Liver (tissue), 9 donors: ENCODE measurements around the gene VMAC. TPM values are rescaled to one million over a fixed set of nuclear protein-coding genes. Genes with fewer than 3 reads are reported as not detected.

Experiments used
- DNase-seq: peaks from one replicate; pipeline ENCODE4 v3.0.0-alpha.2; 2017; ENCODE audit warnings: low spot score
- H3K27ac ChIP-seq, 2 donors: one replicate each; pipeline ENCODE4 v1.7.0; 2013; ENCODE audit warnings: inconsistent platforms in 2 of 2, low read length in 2 of 2, control low read depth in 1 of 2, low read depth in 1 of 2, mild to moderate bottlenecking in 1 of 2
- H3K27me3 ChIP-seq, 4 donors: one replicate each; pipeline versions ENCODE4 v1.6.1 to v1.7.0; 2013; ENCODE audit warnings: low read length in 3 of 4, inconsistent platforms in 1 of 4, mild to moderate bottlenecking in 1 of 4, moderate library complexity in 1 of 4; ENCODE audit not compliant: control insufficient read depth in 4 of 4, insufficient read depth in 4 of 4
- H3K36me3 ChIP-seq, 4 donors: one replicate each; pipeline versions ENCODE4 v1.6.1 to v1.7.0; 2013; ENCODE audit warnings: low read length in 3 of 4, mild to moderate bottlenecking in 3 of 4, low read depth in 1 of 4, moderate library complexity in 1 of 4; ENCODE audit not compliant: control insufficient read depth in 4 of 4, insufficient read depth in 3 of 4
- H3K4me1 ChIP-seq, 4 donors: one replicate each; pipeline versions ENCODE4 v1.6.1 to v1.7.0; 2013; ENCODE audit warnings: low read length in 3 of 4, mild to moderate bottlenecking in 3 of 4, moderate library complexity in 1 of 4; ENCODE audit not compliant: control insufficient read depth in 4 of 4, insufficient read depth in 4 of 4
- H3K4me3 ChIP-seq, 3 donors: one replicate each; pipeline versions ENCODE4 v1.6.1 to v1.7.0; 2013; ENCODE audit warnings: low read length in 3 of 3, control low read depth in 1 of 3, low read depth in 1 of 3, mild to moderate bottlenecking in 1 of 3
- H3K9ac ChIP-seq, 2 donors: one replicate each; pipeline ENCODE4 v1.7.0; 2013; ENCODE audit warnings: low read length in 2 of 2, mild to moderate bottlenecking in 2 of 2, moderate library complexity in 2 of 2, control low read depth in 1 of 2, low read depth in 1 of 2
- H3K9me3 ChIP-seq, 4 donors: one replicate each; pipeline versions ENCODE4 v1.6.1 to v1.7.0; 2013; ENCODE audit warnings: low read length in 3 of 4; ENCODE audit not compliant: control insufficient read depth in 4 of 4
- ATF3 ChIP-seq: IDR thresholded peaks from 2 replicates; pipeline ENCODE4 v1.6.1; 2016; ENCODE audit warnings: antibody characterized with exemption
- CTCF ChIP-seq: fragments of 150-350 bp; IDR thresholded peaks from 2 replicates; pipeline ENCODE4 v1.5.1; 2017; ENCODE audit warnings: improper control_type of control experiment, low read depth, low read length; ENCODE audit not compliant: missing input control
- EGR1 ChIP-seq, 2 donors: IDR thresholded peaks; 2 replicates each; pipeline ENCODE4 v1.6.1; 2016 to 2018; ENCODE audit warnings: antibody characterized with exemption in 2 of 2, low read depth in 2 of 2
- FOXA1 ChIP-seq: IDR thresholded peaks from 2 replicates; pipeline ENCODE4 v1.6.1; 2016; ENCODE audit warnings: antibody characterized with exemption
- FOXA2 ChIP-seq: IDR thresholded peaks from 2 replicates; pipeline ENCODE4 v1.6.1; 2016; ENCODE audit warnings: antibody characterized with exemption
- GABPA ChIP-seq, 2 donors: IDR thresholded peaks in 1 of 2; conservative IDR thresholded peaks in 1 of 2; 2 replicates each; pipeline ENCODE4 v1.6.1; 2016; ENCODE audit warnings: antibody characterized with exemption in 2 of 2, mild to moderate bottlenecking in 1 of 2, moderate library complexity in 1 of 2
- HNF4G ChIP-seq: IDR thresholded peaks from 2 replicates; pipeline ENCODE4 v1.6.1; 2016; ENCODE audit warnings: antibody characterized with exemption
- JUND ChIP-seq, 2 donors: IDR thresholded peaks; 2 replicates each; pipeline ENCODE4 v1.6.1; 2016; ENCODE audit warnings: antibody characterized with exemption in 2 of 2
- NR2F2 ChIP-seq: IDR thresholded peaks from 2 replicates; pipeline ENCODE4 v1.6.1; 2016; ENCODE audit warnings: antibody characterized with exemption
- RAD21 ChIP-seq, 2 donors: IDR thresholded peaks; 2 replicates each; pipeline ENCODE4 v1.6.1; 2016; ENCODE audit warnings: antibody characterized with exemption in 2 of 2, mild to moderate bottlenecking in 2 of 2
- RXRA ChIP-seq, 2 donors: IDR thresholded peaks; 2 replicates each; pipeline ENCODE4 v1.6.1; 2017 to 2018; ENCODE audit warnings: antibody characterized with exemption in 2 of 2, mild to moderate bottlenecking in 1 of 2
- SP1 ChIP-seq: IDR thresholded peaks from 2 replicates; pipeline ENCODE4 v1.6.1; 2018; ENCODE audit warnings: antibody characterized with exemption, mild to moderate bottlenecking
- TAF1 ChIP-seq: conservative IDR thresholded peaks from 2 replicates; pipeline ENCODE4 v1.6.1; 2016; ENCODE audit warnings: antibody characterized with exemption, mild to moderate bottlenecking
- YY1 ChIP-seq: IDR thresholded peaks from 2 replicates; pipeline ENCODE4 v1.6.1; 2016; ENCODE audit warnings: antibody characterized with exemption, mild to moderate bottlenecking
- WGBS: extraction: QIAGEN DNeasy Blood & Tissue Kit; methylation state at CpG from one replicate; pipeline ENCODE4 v1.1.7; 2013; 5-methylcytosine and 5-hydroxymethylcytosine counted together
- polyA plus RNA-seq, 2 donors: library from polyadenylated mRNA; stranded (reverse) in 1 of 2; unstranded in 1 of 2; fragments of 200-250 nt in 1 of 2; fragments of >200 nt in 1 of 2; fragmentation: Nextera tagmentation in 1 of 2; extraction: Ambion mirVana in 1 of 2; gene quantifications; one replicate each; pipeline versions ENCODE4 v1.2.1 to v1.2.3, GENCODE V29; 2013 to 2015
- total RNA-seq, 2 donors: library from RNA; depleted of rRNA; stranded (reverse); fragments of >200 nt; gene quantifications; one replicate each; pipeline ENCODE4 v1.2.3, GENCODE V29; 2014
- TF ChIP-seq, protein P1 (sequence below): IDR thresholded peaks from 2 replicates; pipeline ENCODE4 v1.6.1; 2016; ENCODE audit warnings: antibody characterized with exemption
- TF ChIP-seq, protein P2 (sequence below): IDR thresholded peaks from 2 replicates; pipeline ENCODE4 v1.6.1; 2016; ENCODE audit warnings: antibody characterized with exemption, mild to moderate bottlenecking
- donor health status: healthy.
- donor health status: healthy.
- donor health status: healthy.
- donor health status: healthy.
- donor health status: healthy.

VMAC gene
- total and polyA plus RNA-seq, 4 donors: 1.2 to 7.7 (median 2.6) TPM

DNA sequence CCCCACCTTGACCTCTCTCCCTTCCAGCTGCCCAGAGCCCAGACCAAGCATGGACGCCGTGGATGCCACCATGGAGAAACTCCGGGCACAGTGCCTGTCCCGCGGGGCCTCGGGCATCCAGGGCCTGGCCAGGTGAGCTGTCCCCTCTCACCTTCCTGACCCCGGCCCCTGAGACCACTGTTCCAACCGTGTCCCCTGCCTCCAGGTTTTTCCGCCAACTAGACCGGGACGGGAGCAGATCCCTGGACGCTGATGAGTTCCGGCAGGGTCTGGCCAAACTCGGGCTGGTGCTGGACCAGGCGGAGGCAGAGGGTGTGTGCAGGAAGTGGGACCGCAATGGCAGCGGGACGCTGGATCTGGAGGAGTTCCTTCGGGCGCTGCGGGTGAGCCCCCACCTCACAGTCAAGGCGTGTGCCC is 9.7 kb downstream of the VMAC start:
- WGBS: 85% methylated on average over 22 of the region's 22 CpGs
- DNase-seq: no peak

More for the DNA sequence above, 9.7 kb downstream of the VMAC start:
- H3K9me3 ChIP-seq: no peaks in the 10 kb centered on the region
- H3K4me1 ChIP-seq: peaks cover 5 to 12% (median 7%) of the 10 kb centered on the region in 4 donors
- no peak overlapping the region for H3K9ac ChIP-seq
- H3K27me3 ChIP-seq: no peaks in the 10 kb centered on the region
- no peak overlapping the region for H3K4me3 ChIP-seq
- peaks cover 13 to 43% (median 13%) of the 10 kb centered on the region in 4 donors for H3K36me3 ChIP-seq
- TF ChIP-seq, protein P1, sequence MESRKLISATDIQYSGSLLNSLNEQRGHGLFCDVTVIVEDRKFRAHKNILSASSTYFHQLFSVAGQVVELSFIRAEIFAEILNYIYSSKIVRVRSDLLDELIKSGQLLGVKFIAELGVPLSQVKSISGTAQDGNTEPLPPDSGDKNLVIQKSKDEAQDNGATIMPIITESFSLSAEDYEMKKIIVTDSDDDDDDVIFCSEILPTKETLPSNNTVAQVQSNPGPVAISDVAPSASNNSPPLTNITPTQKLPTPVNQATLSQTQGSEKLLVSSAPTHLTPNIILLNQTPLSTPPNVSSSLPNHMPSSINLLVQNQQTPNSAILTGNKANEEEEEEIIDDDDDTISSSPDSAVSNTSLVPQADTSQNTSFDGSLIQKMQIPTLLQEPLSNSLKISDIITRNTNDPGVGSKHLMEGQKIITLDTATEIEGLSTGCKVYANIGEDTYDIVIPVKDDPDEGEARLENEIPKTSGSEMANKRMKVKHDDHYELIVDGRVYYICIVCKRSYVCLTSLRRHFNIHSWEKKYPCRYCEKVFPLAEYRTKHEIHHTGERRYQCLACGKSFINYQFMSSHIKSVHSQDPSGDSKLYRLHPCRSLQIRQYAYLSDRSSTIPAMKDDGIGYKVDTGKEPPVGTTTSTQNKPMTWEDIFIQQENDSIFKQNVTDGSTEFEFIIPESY: no peak
- TF ChIP-seq GABPA (IDR thresholded peaks at IDR 0.05 in 1 of 2, conservative IDR thresholded peaks at IDR 0.05 in 1 of 2): no peak
- TF ChIP-seq FOXA2: no peak
- TF ChIP-seq CTCF: no peak
- TF ChIP-seq EGR1 (IDR thresholded peaks at IDR 0.05; ENCODE audit: low read depth in 2 of 2): no peak
- no peak for TF ChIP-seq HNF4G
- no peak for TF ChIP-seq TAF1
- no peak for TF ChIP-seq FOXA1
- TF ChIP-seq RAD21 (IDR thresholded peaks at IDR 0.05): no peak
- no peak for TF ChIP-seq YY1
- no peak for TF ChIP-seq JUND (IDR thresholded peaks at IDR 0.05)
- no peak for TF ChIP-seq SP1
- no peak for TF ChIP-seq RXRA (IDR thresholded peaks at IDR 0.05)
- TF ChIP-seq, protein P2, sequence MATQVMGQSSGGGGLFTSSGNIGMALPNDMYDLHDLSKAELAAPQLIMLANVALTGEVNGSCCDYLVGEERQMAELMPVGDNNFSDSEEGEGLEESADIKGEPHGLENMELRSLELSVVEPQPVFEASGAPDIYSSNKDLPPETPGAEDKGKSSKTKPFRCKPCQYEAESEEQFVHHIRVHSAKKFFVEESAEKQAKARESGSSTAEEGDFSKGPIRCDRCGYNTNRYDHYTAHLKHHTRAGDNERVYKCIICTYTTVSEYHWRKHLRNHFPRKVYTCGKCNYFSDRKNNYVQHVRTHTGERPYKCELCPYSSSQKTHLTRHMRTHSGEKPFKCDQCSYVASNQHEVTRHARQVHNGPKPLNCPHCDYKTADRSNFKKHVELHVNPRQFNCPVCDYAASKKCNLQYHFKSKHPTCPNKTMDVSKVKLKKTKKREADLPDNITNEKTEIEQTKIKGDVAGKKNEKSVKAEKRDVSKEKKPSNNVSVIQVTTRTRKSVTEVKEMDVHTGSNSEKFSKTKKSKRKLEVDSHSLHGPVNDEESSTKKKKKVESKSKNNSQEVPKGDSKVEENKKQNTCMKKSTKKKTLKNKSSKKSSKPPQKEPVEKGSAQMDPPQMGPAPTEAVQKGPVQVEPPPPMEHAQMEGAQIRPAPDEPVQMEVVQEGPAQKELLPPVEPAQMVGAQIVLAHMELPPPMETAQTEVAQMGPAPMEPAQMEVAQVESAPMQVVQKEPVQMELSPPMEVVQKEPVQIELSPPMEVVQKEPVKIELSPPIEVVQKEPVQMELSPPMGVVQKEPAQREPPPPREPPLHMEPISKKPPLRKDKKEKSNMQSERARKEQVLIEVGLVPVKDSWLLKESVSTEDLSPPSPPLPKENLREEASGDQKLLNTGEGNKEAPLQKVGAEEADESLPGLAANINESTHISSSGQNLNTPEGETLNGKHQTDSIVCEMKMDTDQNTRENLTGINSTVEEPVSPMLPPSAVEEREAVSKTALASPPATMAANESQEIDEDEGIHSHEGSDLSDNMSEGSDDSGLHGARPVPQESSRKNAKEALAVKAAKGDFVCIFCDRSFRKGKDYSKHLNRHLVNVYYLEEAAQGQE: no peak
- TF ChIP-seq NR2F2: no peak
- TF ChIP-seq ATF3: no peak
- no peak overlapping the region for H3K27ac ChIP-seq
